ENCODE measurements around the gene HOXB9. TPM values are rescaled to one million over a fixed set of nuclear protein-coding genes. Genes with fewer than 3 reads are reported as not detected.

The HOXB9 gene
- total and polyA plus RNA-seq, 10 of the 15 experiments (the other 5 are each of a cell fraction or from before 2014, with no cell fraction given) = 0.01 to 0.49 (median 0.09) TPM; not detected in 5

- Histone ChIP-seq H3K27me3 (replicated peaks in 1 of 2; ENCODE audit: control insufficient read depth in 2 of 2, insufficient read depth in 2 of 2, low read length in 1 of 2) (peaks cover 0 to 4% of the 10 kb centered on the region in 2 experiments; a peak in 1 of 4 replicates), H3K9me3 (replicated peaks; ENCODE audit: control insufficient read depth, insufficient read depth, low read length) (no peaks in the 10 kb centered on the region), H3K4me3 (peak overlapping the region; percentile 64), H3K4me2 (ENCODE audit: control insufficient read depth, insufficient read depth) (peak overlapping the region; percentile 99), H3K79me2 (ENCODE audit: control insufficient read depth, insufficient read depth, low read length) (no peaks in the 10 kb centered on the region), H2AFZ (ENCODE audit: control insufficient read depth, low read depth, low read length) (peak overlapping the region; percentile 80; the same call in 1 of the 2 replicates), H3K9ac (ENCODE audit: control insufficient read depth, insufficient read depth, low read length) (0 out of 2 replicates have a peak overlapping the region, but pooled peaks have one; percentile 60), H3K36me3 (ENCODE audit: control insufficient read depth in 2 of 2, insufficient read depth in 2 of 2, low read length in 1 of 2) (no peaks in the 10 kb centered on the region), H3K27ac (ENCODE audit: control insufficient read depth, insufficient read depth) (no peak overlapping the region), H3K4me1 (ENCODE audit: control insufficient read depth, insufficient read depth, low read length) (peaks cover 3% of the 10 kb centered on the region), H4K20me1 (ENCODE audit: control insufficient read depth, insufficient read depth) (no peaks in the 10 kb centered on the region)
- ATAC-seq (peak; percentile 59), FAIRE-seq (peak; percentile 54), DNase-seq (ENCODE audit: low read depth, low spot score) (no peak)
- intact Hi-C loops (cut with micrococcal nuclease; ENCODE audit: unreplicated experiment) = no loop called here
- ChIA-PET POLR2A (interaction anchor here (1.0 kb wide), 1 partner anchor 305 kb away, joined by 3 read pairs; no protein-coding TSS in a partner anchor), RAD21 (ENCODE audit: unreplicated experiment) (interaction anchor here (1.0 to 2.6 kb wide), 9 partner anchors 32 to 371 kb away, joined by 3 to 13 read pairs (median 5); no protein-coding TSS in a partner anchor), SMC1A (ENCODE audit: uncharacterized antibody, unreplicated experiment) (interaction anchor here (0.5 to 3.0 kb wide), 9 partner anchors 94 to 500 kb away, joined by 3 to 23 read pairs (median 6); no protein-coding TSS in a partner anchor), CTCF (interaction anchor here (0.9 to 3.3 kb wide), 10 partner anchors 93 to 616 kb away, joined by 3 to 22 read pairs (median 4); partner anchors contain the start of gene CDK5RAP3)
- TF ChIP-seq NR2F1 (conservative IDR thresholded peaks at IDR 0.05) = 0 out of 2 replicates have a peak, but pooled peaks have one; percentile 23
- TF ChIP-seq, protein P1, sequence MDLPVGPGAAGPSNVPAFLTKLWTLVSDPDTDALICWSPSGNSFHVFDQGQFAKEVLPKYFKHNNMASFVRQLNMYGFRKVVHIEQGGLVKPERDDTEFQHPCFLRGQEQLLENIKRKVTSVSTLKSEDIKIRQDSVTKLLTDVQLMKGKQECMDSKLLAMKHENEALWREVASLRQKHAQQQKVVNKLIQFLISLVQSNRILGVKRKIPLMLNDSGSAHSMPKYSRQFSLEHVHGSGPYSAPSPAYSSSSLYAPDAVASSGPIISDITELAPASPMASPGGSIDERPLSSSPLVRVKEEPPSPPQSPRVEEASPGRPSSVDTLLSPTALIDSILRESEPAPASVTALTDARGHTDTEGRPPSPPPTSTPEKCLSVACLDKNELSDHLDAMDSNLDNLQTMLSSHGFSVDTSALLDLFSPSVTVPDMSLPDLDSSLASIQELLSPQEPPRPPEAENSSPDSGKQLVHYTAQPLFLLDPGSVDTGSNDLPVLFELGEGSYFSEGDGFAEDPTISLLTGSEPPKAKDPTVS (IDR thresholded peaks at IDR 0.05; ENCODE audit: low read depth, low read length) = no peak
- no peak for TF ChIP-seq PAX5 (IDR thresholded peaks at IDR 0.05; ENCODE audit: borderline replicate concordance, low read depth, low read length)
- peak in 1 of 2 experiments; percentile 66; a peak in 1 of 3 replicates for TF ChIP-seq EGR1 (IDR thresholded peaks at IDR 0.05; ENCODE audit: borderline replicate concordance in 1 of 2, low read depth in 2 of 2, low read length in 2 of 2)
- TF ChIP-seq CBFB (IDR thresholded peaks at IDR 0.05; ENCODE audit: low read depth) = 0 out of 2 replicates have a peak, but pooled peaks have one; percentile 12
- no peak for TF ChIP-seq CREM (IDR thresholded peaks at IDR 0.05; ENCODE audit: low read depth)
- no peak for TF ChIP-seq PRDM15 (CRISPR knock-in tag; IDR thresholded peaks at IDR 0.05)
- TF ChIP-seq RAD21 (IDR thresholded peaks at IDR 0.05; ENCODE audit: insufficient read depth, low read depth, low read length) = no peak
- TF ChIP-seq SPI1 (IDR thresholded peaks at IDR 0.05; ENCODE audit: borderline replicate concordance, insufficient read depth, low read depth, low read length) = no peak
- TF ChIP-seq CBX3 (IDR thresholded peaks at IDR 0.05; ENCODE audit: borderline replicate concordance, low read depth) = no peak
- WGBS (ENCODE audit: insufficient coverage, insufficient replicate concordance, low lambda C conversion rate, missing lambda C conversion rate) = 9% methylated on average over 34 of the region's 34 CpGs
- no TSS peak for BruUV-seq (replicated peaks)
- in situ Hi-C loops (cut with MboI) = no loop called here
These were observed 39.6 kb downstream of the HOXB9 start for GRCh38 chr17:48586355-48587258.
